ENCODE data around the gene GUF1. TPM values are rescaled to one million over a fixed set of nuclear protein-coding genes. Genes with fewer than 3 reads are reported as not detected.
"Not testable (repeated sequence)": the region's sequence is repeated elsewhere in the genome, so short reads cannot be mapped to it uniquely, and the experiment has no call there.

GUF1 gene
- total and polyA plus RNA-seq, 2 of the 13 experiments (the other 11 are each of a cell fraction or from before 2014, with no cell fraction given), result 10.3 to 24.6 TPM

GRCh38 chr4:44727471-44727870 lies 49.3 kb downstream of the GUF1 start:
- no peak for DNase-seq (ENCODE audit: low spot score)
- peaks cover 16% of the 10 kb centered on the region; the same call in 1 of the 2 replicates for H3K4me1 ChIP-seq (ENCODE audit: insufficient read depth, low read length)
- peaks cover 9% of the 10 kb centered on the region for H3K79me2 ChIP-seq (ENCODE audit: insufficient read depth, low read length)
- no peak for FAIRE-seq
- H3K4me2 ChIP-seq (ENCODE audit: low read depth, low read length), result peak overlapping the region; percentile 91; the same call in 1 of the 2 replicates
- ChIA-PET POLR2A (interaction anchor here (2.3 to 3.5 kb wide), 2 partner anchors 10 to 49 kb away, joined by 13 to 27 read pairs; partner anchors contain the start of gene GUF1), CTCF (ENCODE audit: low intra/inter-chr PET ratio, low total read pairs) (no interaction called here)
- TF ChIP-seq NFIB (CRISPR knock-in tag; IDR thresholded peaks at IDR 0.05; ENCODE audit: borderline replicate concordance) (no peak), PHF20 (CRISPR knock-in tag; IDR thresholded peaks at IDR 0.05) (no peak), ZBTB1 (CRISPR knock-in tag; IDR thresholded peaks at IDR 0.05; ENCODE audit: borderline replicate concordance) (no peak), MTA3 (CRISPR knock-in tag; IDR thresholded peaks at IDR 0.05) (no peak), HMG20B (CRISPR knock-in tag; conservative IDR thresholded peaks at IDR 0.05) (no peak), MXD3 (CRISPR knock-in tag; IDR thresholded peaks at IDR 0.05) (no peak)
- 70% methylated on average over 6 of the region's 6 CpGs for WGBS (ENCODE audit: low lambda C conversion rate)
- no peak overlapping the region for H3K9ac ChIP-seq (ENCODE audit: insufficient read depth, low read depth, low read length)
- H3K4me3 ChIP-seq (replicated peaks in 1 of 3; ENCODE audit: insufficient read depth in 1 of 3, low read depth in 2 of 3, low read length in 3 of 3), result no peak overlapping the region
- no peak overlapping the region for H3K27ac ChIP-seq (ENCODE audit: extremely low read length, insufficient read depth, low read length)
- no peaks in the 10 kb centered on the region for H3K9me3 ChIP-seq (ENCODE audit: low read length)
- H3K36me3 ChIP-seq (replicated peaks in 1 of 2; ENCODE audit: control insufficient read depth in 1 of 2, insufficient read depth in 2 of 2, low read length in 2 of 2), result no peaks in the 10 kb centered on the region
- in situ Hi-C loops (cut with HindIII; ENCODE audit: extremely low pct_ligation_motif_present, low pct_unique_long_range_greater_than_20kb) (no loop called here), intact Hi-C loops (cut with micrococcal nuclease; ENCODE audit: unreplicated experiment) (no loop called here)
- H4K20me1 ChIP-seq (ENCODE audit: insufficient read depth, low read length), result no peaks in the 10 kb centered on the region
- H2AFZ ChIP-seq (ENCODE audit: low read length), result peak overlapping the region; percentile 99
- no TSS peak for BruUV-seq (replicated peaks)
- H3K27me3 ChIP-seq (ENCODE audit: control insufficient read depth in 1 of 2, insufficient read depth in 2 of 2, low read length in 2 of 2), result no peaks in the 10 kb centered on the region; a peak in 1 of 5 replicates
- no peak for ATAC-seq

GRCh38 chr4:44728694-44729093 lies 50.5 kb downstream of the GUF1 start:
- 64% methylated on average over 9 of the region's 9 CpGs for WGBS (ENCODE audit: low lambda C conversion rate)
- H3K36me3 ChIP-seq (replicated peaks in 1 of 2; ENCODE audit: control insufficient read depth in 1 of 2, insufficient read depth in 2 of 2, low read length in 2 of 2); H3K27me3 ChIP-seq (ENCODE audit: control insufficient read depth in 1 of 2, insufficient read depth in 2 of 2, low read length in 2 of 2); H2AFZ ChIP-seq (ENCODE audit: low read length); H4K20me1 ChIP-seq (ENCODE audit: insufficient read depth, low read length); CTCF ChIA-PET (ENCODE audit: low intra/inter-chr PET ratio, low total read pairs); H3K9me3 ChIP-seq (ENCODE audit: low read length); FAIRE-seq; BruUV-seq (replicated peaks); H3K79me2 ChIP-seq (ENCODE audit: insufficient read depth, low read length); H3K4me2 ChIP-seq (ENCODE audit: low read depth, low read length); intact Hi-C loops (cut with micrococcal nuclease; ENCODE audit: unreplicated experiment); ATAC-seq; H3K27ac ChIP-seq (ENCODE audit: extremely low read length, insufficient read depth, low read length); in situ Hi-C loops (cut with HindIII; ENCODE audit: extremely low pct_ligation_motif_present, low pct_unique_long_range_greater_than_20kb); H3K9ac ChIP-seq (ENCODE audit: insufficient read depth, low read depth, low read length); H3K4me3 ChIP-seq (replicated peaks in 1 of 3; ENCODE audit: insufficient read depth in 1 of 3, low read depth in 2 of 3, low read length in 3 of 3); DNase-seq (ENCODE audit: low spot score): not testable (repeated sequence)
- H3K4me1 ChIP-seq (ENCODE audit: insufficient read depth, low read length), result peaks cover 16% of the 10 kb centered on the region; the same call in 1 of the 2 replicates
- POLR2A ChIA-PET, result interaction anchor here (3.5 kb wide), 1 partner anchor 50 kb away, joined by 27 read pairs; the partner anchor contains the start of gene GUF1

Measured in HepG2 (cell line).